DND-41 (cell line): ENCODE results near the gene PLA2G2F.

ENCODE experiments used
- EZH2 ChIP-seq: IDR thresholded peaks from 3 replicates; pipeline ENCODE4 v1.6.1; 2012; ENCODE audit warnings: borderline replicate concordance, low read depth, mild to moderate bottlenecking, moderate library complexity, low read length, inconsistent platforms; ENCODE audit not compliant: severe bottlenecking
- TF ChIP-seq, protein P1 (sequence below): IDR thresholded peaks from 2 replicates; pipeline ENCODE4 v1.5.1; 2012; ENCODE audit warnings: borderline replicate concordance, low read length, moderate library complexity, mild to moderate bottlenecking; ENCODE audit not compliant: poor library complexity, severe bottlenecking; ENCODE audit errors: extremely low read depth

DNA sequence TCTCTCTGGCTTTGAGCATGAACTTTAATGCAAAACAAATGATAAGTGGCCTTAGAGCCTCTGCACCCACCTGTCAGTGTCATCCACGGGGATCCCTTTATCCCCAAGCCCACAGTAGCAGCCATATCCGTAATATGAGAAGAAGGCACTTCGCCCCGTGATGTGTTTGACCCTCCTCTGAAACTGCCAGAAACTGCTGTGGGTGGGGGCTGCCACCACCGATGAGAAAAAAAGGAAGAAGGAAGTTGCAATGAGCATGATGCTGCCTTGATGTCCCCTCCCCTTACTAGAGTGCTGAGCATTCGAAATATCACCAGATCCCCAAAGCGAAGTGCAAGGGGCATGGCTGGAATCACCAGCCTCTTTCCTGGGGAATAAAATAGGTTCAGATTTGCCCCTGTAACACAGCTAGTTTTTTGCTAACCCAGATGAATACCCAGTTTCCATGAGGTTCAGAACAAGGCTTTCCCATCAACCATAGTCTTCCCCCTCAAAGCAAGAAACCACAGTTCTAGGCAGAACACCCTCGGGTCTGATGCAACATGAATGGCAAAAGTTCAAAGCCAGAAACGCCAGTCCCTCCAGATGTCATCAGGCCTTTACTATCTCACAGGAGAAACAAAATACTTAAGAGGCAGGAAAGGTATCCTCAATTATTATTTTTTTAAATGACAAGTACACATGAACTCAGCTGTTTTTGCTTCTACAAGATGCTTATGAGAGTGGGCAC is 36.0 kb downstream of the PLA2G2F start:
- TF ChIP-seq, protein P1, sequence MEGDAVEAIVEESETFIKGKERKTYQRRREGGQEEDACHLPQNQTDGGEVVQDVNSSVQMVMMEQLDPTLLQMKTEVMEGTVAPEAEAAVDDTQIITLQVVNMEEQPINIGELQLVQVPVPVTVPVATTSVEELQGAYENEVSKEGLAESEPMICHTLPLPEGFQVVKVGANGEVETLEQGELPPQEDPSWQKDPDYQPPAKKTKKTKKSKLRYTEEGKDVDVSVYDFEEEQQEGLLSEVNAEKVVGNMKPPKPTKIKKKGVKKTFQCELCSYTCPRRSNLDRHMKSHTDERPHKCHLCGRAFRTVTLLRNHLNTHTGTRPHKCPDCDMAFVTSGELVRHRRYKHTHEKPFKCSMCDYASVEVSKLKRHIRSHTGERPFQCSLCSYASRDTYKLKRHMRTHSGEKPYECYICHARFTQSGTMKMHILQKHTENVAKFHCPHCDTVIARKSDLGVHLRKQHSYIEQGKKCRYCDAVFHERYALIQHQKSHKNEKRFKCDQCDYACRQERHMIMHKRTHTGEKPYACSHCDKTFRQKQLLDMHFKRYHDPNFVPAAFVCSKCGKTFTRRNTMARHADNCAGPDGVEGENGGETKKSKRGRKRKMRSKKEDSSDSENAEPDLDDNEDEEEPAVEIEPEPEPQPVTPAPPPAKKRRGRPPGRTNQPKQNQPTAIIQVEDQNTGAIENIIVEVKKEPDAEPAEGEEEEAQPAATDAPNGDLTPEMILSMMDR = no peak
- TF ChIP-seq EZH2 = no peak
